HL-60 (cell line): ENCODE data around the gene DLG5.

ENCODE experiments used
- POLR2AphosphoS5 ChIP-seq: IDR thresholded peaks from 2 replicates; pipeline ENCODE4 v1.6.1; 2012; ENCODE audit warnings: low read depth
- TF ChIP-seq, protein P1 (sequence below): IDR thresholded peaks from one replicate; pipeline ENCODE4 v1.5.1; 2011; ENCODE audit warnings: low read length, control low read depth, inconsistent platforms; ENCODE audit not compliant: insufficient read depth
- TF ChIP-seq, protein P2 (sequence below): IDR thresholded peaks from 2 replicates; pipeline ENCODE4 v1.6.1; 2012; ENCODE audit warnings: low read depth; ENCODE audit not compliant: insufficient replicate concordance

DNA sequence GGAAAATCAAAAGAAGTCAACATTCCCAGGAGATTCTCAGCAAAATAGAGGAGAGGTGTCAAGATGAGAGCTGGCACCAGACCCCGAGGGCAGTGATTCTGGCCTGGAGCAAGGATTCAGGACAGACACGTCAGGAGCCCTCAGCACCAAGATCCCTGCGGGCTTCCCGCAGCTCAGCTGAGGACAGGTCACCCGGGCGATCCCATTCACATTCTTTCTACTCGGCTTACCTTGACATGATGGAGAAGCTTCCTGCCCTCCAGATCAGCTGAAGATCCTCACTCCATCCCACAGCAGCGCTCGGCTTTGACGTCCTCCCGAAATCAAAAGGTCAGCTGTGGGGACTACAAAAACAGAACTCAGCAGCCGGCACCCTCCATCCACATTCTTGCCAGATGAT lies 139.1 kb downstream of the DLG5 start:
- TF ChIP-seq, protein P1, sequence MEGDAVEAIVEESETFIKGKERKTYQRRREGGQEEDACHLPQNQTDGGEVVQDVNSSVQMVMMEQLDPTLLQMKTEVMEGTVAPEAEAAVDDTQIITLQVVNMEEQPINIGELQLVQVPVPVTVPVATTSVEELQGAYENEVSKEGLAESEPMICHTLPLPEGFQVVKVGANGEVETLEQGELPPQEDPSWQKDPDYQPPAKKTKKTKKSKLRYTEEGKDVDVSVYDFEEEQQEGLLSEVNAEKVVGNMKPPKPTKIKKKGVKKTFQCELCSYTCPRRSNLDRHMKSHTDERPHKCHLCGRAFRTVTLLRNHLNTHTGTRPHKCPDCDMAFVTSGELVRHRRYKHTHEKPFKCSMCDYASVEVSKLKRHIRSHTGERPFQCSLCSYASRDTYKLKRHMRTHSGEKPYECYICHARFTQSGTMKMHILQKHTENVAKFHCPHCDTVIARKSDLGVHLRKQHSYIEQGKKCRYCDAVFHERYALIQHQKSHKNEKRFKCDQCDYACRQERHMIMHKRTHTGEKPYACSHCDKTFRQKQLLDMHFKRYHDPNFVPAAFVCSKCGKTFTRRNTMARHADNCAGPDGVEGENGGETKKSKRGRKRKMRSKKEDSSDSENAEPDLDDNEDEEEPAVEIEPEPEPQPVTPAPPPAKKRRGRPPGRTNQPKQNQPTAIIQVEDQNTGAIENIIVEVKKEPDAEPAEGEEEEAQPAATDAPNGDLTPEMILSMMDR: no peak
- TF ChIP-seq POLR2AphosphoS5: no peak
- TF ChIP-seq, protein P2, sequence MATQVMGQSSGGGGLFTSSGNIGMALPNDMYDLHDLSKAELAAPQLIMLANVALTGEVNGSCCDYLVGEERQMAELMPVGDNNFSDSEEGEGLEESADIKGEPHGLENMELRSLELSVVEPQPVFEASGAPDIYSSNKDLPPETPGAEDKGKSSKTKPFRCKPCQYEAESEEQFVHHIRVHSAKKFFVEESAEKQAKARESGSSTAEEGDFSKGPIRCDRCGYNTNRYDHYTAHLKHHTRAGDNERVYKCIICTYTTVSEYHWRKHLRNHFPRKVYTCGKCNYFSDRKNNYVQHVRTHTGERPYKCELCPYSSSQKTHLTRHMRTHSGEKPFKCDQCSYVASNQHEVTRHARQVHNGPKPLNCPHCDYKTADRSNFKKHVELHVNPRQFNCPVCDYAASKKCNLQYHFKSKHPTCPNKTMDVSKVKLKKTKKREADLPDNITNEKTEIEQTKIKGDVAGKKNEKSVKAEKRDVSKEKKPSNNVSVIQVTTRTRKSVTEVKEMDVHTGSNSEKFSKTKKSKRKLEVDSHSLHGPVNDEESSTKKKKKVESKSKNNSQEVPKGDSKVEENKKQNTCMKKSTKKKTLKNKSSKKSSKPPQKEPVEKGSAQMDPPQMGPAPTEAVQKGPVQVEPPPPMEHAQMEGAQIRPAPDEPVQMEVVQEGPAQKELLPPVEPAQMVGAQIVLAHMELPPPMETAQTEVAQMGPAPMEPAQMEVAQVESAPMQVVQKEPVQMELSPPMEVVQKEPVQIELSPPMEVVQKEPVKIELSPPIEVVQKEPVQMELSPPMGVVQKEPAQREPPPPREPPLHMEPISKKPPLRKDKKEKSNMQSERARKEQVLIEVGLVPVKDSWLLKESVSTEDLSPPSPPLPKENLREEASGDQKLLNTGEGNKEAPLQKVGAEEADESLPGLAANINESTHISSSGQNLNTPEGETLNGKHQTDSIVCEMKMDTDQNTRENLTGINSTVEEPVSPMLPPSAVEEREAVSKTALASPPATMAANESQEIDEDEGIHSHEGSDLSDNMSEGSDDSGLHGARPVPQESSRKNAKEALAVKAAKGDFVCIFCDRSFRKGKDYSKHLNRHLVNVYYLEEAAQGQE: no peak
